HG03039 (cell line): ENCODE results near the gene ATXN2L.
"Not testable (repeated sequence)": the region's sequence is repeated elsewhere in the genome, so short reads cannot be mapped to it uniquely, and the experiment has no call there.

Experiments
- ATAC-seq: cut with Tn5 transposase; IDR thresholded peaks from one replicate; pipeline ENCODE4 v1.9.1; 2021; ENCODE audit warnings: mild to moderate bottlenecking, moderate library complexity; ENCODE audit not compliant: unreplicated experiment

Gene ATXN2L

GRCh38 chr16:28822520-28823290 lies at the start of gene ATXN2L:
ATXN2L (plus strand) TSS chr16:28822999; CDS start chr16:28823260, 261 bp downstream.
- ATAC-seq: peak; percentile 35

- not testable (repeated sequence) for ATAC-seq
Observed at GRCh38 chr16:28781697-28782096, 41.1 kb upstream of the ATXN2L start.

- not testable (repeated sequence) for ATAC-seq
Observed at GRCh38 chr16:28782357-28782756, 40.4 kb upstream of the ATXN2L start.

GRCh38 chr16:28802235-28803019 lies 20.4 kb upstream of the ATXN2L start:
- not testable (repeated sequence) for ATAC-seq

- not testable (repeated sequence) for ATAC-seq
Observed at GRCh38 chr16:28807445-28808120, 15.2 kb upstream of the ATXN2L start.

- ATAC-seq: no peak
Observed at GRCh38 chr16:28820016-28820415, 2.8 kb upstream of the ATXN2L start.

GRCh38 chr16:28820546-28820945 lies 2.3 kb upstream of the ATXN2L start:
- ATAC-seq: not testable (repeated sequence)

- ATAC-seq: no peak
Observed at GRCh38 chr16:28821874-28822519, 802 bp upstream of the ATXN2L start.

- peak; percentile 10 for ATAC-seq
Observed at GRCh38 chr16:28823291-28823872, 583 bp downstream of the ATXN2L start.

GRCh38 chr16:28823873-28824716 lies 1.3 kb downstream of the ATXN2L start:
- peak; percentile 61 for ATAC-seq

- ATAC-seq: no peak
Observed at GRCh38 chr16:28824717-28824973, 1.8 kb downstream of the ATXN2L start.

- ATAC-seq: no peak
Observed at GRCh38 chr16:28826141-28826540, 3.3 kb downstream of the ATXN2L start.

- ATAC-seq: no peak
Observed at GRCh38 chr16:28829747-28830146, 6.9 kb downstream of the ATXN2L start.

- no peak for ATAC-seq
Observed at GRCh38 chr16:28830531-28830930, 7.7 kb downstream of the ATXN2L start.

GRCh38 chr16:28834349-28834748 lies 11.6 kb downstream of the ATXN2L start:
- no peak for ATAC-seq

GRCh38 chr16:28834873-28835863 lies 12.4 kb downstream of the ATXN2L start:
- no peak for ATAC-seq

- ATAC-seq: no peak
Observed at GRCh38 chr16:28835864-28836760, 13.3 kb downstream of the ATXN2L start.

- no peak for ATAC-seq
Observed at GRCh38 chr16:28836761-28837064, 13.9 kb downstream of the ATXN2L start.
